A673 (cell line): ENCODE measurements around the gene JPH2. TPM values are rescaled to one million over a fixed set of nuclear protein-coding genes. Genes with fewer than 3 reads are reported as not detected.

Experiments
- BruUV-seq: library from RNA; stranded (reverse); fragments of 400-500 nt; replicated peaks from 2 replicates; lab custom pipeline; 2021; lab: Mats Ljungman, UMichigan
- CTCF ChIA-PET: fragments of 300-600 bp; sonication (Branson Sonifier 250); formaldehyde crosslinking; loops from one replicate; lab custom pipeline; 2022; ENCODE audit warnings: antibody characterized with exemption; lab: Charles Lee
- POLR2A ChIA-PET: fragments of 300-600 bp; sonication (Branson Sonifier 250); formaldehyde crosslinking; loops from one replicate; lab custom pipeline; 2022; ENCODE audit warnings: antibody characterized with exemption; ENCODE audit not compliant: low non-redundant PET; lab: Charles Lee
- DNase-seq: peaks from one replicate; pipeline ENCODE4 v3.0.0-alpha.2; 2015; ENCODE audit warnings: low spot score
- H3K27ac ChIP-seq: fragments of 200-600 bp; sonication (generic); 2 replicates; pipeline ENCODE4 v1.5.1; 2016; ENCODE audit warnings: mixed run types, low read depth, mild to moderate bottlenecking, mixed read lengths, antibody characterized with exemption, low read length; ENCODE audit not compliant: poor library complexity, severe bottlenecking
- H3K27me3 ChIP-seq: fragments of 200-600 bp; sonication (generic); replicated peaks from 2 replicates; pipeline ENCODE4 v1.6.1; 2017; ENCODE audit warnings: mixed run types, low read depth, mild to moderate bottlenecking, mixed read lengths, antibody characterized with exemption, low read length; ENCODE audit not compliant: insufficient read depth, poor library complexity
- H3K36me3 ChIP-seq: fragments of 200-600 bp; sonication (generic); 2 replicates; pipeline ENCODE4 v1.6.1; 2016; ENCODE audit warnings: mixed run types, mild to moderate bottlenecking, mixed read lengths, antibody characterized with exemption, low read length; ENCODE audit not compliant: insufficient read depth, poor library complexity, severe bottlenecking
- H3K4me1 ChIP-seq: fragments of 200-600 bp; sonication (generic); 2 replicates; pipeline ENCODE4 v1.6.1; 2017; ENCODE audit warnings: mixed run types, mild to moderate bottlenecking, mixed read lengths, antibody characterized with exemption, low read length; ENCODE audit not compliant: insufficient read depth, poor library complexity, severe bottlenecking
- H3K4me3 ChIP-seq: fragments of 200-600 bp; sonication (generic); 2 replicates; pipeline ENCODE4 v1.5.1; 2016; ENCODE audit warnings: low read depth, mixed run types, mild to moderate bottlenecking, mixed read lengths, low read length; ENCODE audit not compliant: poor library complexity, severe bottlenecking
- H3K9me3 ChIP-seq: fragments of 200-600 bp; sonication (generic); 2 replicates; pipeline ENCODE4 v1.6.1; 2016; ENCODE audit warnings: mixed run types, low read depth, mild to moderate bottlenecking, mixed read lengths, antibody characterized with exemption, low read length; ENCODE audit not compliant: poor library complexity, severe bottlenecking
- CTCF ChIP-seq: fragments of 300-800, 200-600 bp; sonication (generic); conservative IDR thresholded peaks from 2 replicates; pipeline ENCODE4 v1.5.1; 2017; ENCODE audit warnings: low read depth, mild to moderate bottlenecking, antibody characterized with exemption, low read length, moderate library complexity, mixed read lengths
- EZH2 ChIP-seq: fragments of 200-600 bp; sonication (generic); IDR thresholded peaks from 2 replicates; pipeline ENCODE4 v1.6.1; 2017; ENCODE audit warnings: borderline replicate concordance, low read depth, mild to moderate bottlenecking, mixed read lengths, antibody characterized with exemption, low read length; ENCODE audit not compliant: poor library complexity, severe bottlenecking
- intact Hi-C: fragments of 100-400 bp; cut with micrococcal nuclease; formaldehyde crosslinking; loops from one replicate; pipeline ENCODE4 v1.10.0; 2022; ENCODE audit not compliant: unreplicated experiment
- total RNA-seq: library from RNA; stranded (reverse); gene quantifications from 2 replicates; pipeline ENCODE4 v1.2.3, GENCODE V29; 2021

JPH2 gene
- total RNA-seq, 1 experiment from 2014 or later = 1.1 TPM

GRCh38 chr20:44221368-44221954 is 34.5 kb upstream of the JPH2 start:
- H3K27ac ChIP-seq = no peak overlapping the region
- no peaks in the 10 kb centered on the region for H3K27me3 ChIP-seq
- BruUV-seq = no TSS peak
- DNase-seq = no peak
- no peak overlapping the region for H3K4me3 ChIP-seq
- TF ChIP-seq CTCF (no peak), EZH2 (no peak)
- POLR2A ChIA-PET = no interaction called here
- intact Hi-C loops = no loop called here
- H3K9me3 ChIP-seq = no peaks in the 10 kb centered on the region
- CTCF ChIA-PET = no interaction called here
- H3K4me1 ChIP-seq = no peaks in the 10 kb centered on the region
- no peaks in the 10 kb centered on the region for H3K36me3 ChIP-seq

DNA sequence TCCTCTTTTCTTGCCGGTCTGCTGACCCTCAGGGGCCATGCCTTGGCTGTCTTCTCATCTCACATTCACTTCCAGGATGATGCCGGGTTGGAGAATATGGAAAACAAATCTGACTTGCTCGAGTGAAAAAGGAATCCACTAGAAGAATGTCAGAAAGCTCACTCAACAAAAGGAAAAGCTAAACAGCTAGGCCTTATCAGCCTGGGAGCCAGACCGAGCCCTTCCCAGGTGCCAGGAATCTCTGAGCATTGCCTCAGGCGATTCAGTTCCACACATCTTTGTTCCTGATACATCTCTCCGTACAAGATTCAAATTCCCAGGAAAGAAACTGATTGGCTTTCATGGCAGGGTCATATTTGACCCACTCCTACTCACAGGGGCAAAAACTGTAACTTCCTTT is 32.8 kb upstream of the JPH2 start:
- intact Hi-C loops = loop anchor here (5.0 to 10.0 kb wide), 2 partner anchors 243 to 515 kb away; no protein-coding TSS in a partner anchor
- no peak for DNase-seq
- BruUV-seq = no TSS peak

GRCh38 chr20:44219170-44219730 is 32.3 kb upstream of the JPH2 start:
- TF ChIP-seq EZH2 (no peak), CTCF (no peak)
- Histone ChIP-seq H3K27me3 (no peaks in the 10 kb centered on the region), H3K36me3 (no peaks in the 10 kb centered on the region), H3K4me1 (no peaks in the 10 kb centered on the region), H3K27ac (no peak overlapping the region), H3K9me3 (no peaks in the 10 kb centered on the region), H3K4me3 (no peak overlapping the region)
- intact Hi-C loops = loop anchor here (5.0 to 10.0 kb wide), 2 partner anchors 243 to 516 kb away; no protein-coding TSS in a partner anchor
- no TSS peak for BruUV-seq
- ChIA-PET POLR2A (no interaction called here), CTCF (interaction anchor here (0.7 to 3.6 kb wide), 3 partner anchors 93 to 165 kb away, joined by 3 to 28 read pairs (median 6); partner anchors contain the start of gene FITM2)
- DNase-seq = no peak

More for the DNA sequence above, 32.8 kb upstream of the JPH2 start:
- ChIA-PET POLR2A (no interaction called here), CTCF (no interaction called here)
- TF ChIP-seq CTCF (no peak), EZH2 (no peak)
- Histone ChIP-seq H3K4me1 (no peaks in the 10 kb centered on the region), H3K36me3 (no peaks in the 10 kb centered on the region), H3K27me3 (no peaks in the 10 kb centered on the region), H3K9me3 (no peaks in the 10 kb centered on the region), H3K4me3 (no peak overlapping the region), H3K27ac (no peak overlapping the region)
